HUES6 (cell line): Measurements from ENCODE around the gene EHF.

Experiments
- H3K27ac ChIP-seq: 2 replicates; pipeline ENCODE4 v1.7.0; 2013; ENCODE audit warnings: low read depth, mild to moderate bottlenecking, low read length, inconsistent platforms
- H3K27me3 ChIP-seq: 2 replicates; pipeline ENCODE4 v1.6.1; 2013; ENCODE audit warnings: low read length; ENCODE audit not compliant: control insufficient read depth, insufficient read depth
- H3K36me3 ChIP-seq: 2 replicates; pipeline ENCODE4 v1.6.1; 2013; ENCODE audit warnings: low read length; ENCODE audit not compliant: control insufficient read depth, insufficient read depth
- H3K4me1 ChIP-seq: 2 replicates; pipeline ENCODE4 v1.6.1; 2013; ENCODE audit warnings: low read length; ENCODE audit not compliant: control insufficient read depth, insufficient read depth
- H3K4me3 ChIP-seq: 2 replicates; pipeline ENCODE4 v1.5.1; 2013; ENCODE audit warnings: low read depth, low read length
- H3K9ac ChIP-seq: one replicate; pipeline ENCODE4 v1.6.1; 2013; ENCODE audit warnings: mild to moderate bottlenecking, low read length
- H3K9me3 ChIP-seq: 2 replicates; pipeline ENCODE4 v1.6.1; 2013; ENCODE audit warnings: low read depth, low read length; ENCODE audit not compliant: control insufficient read depth, insufficient read depth

EHF gene

DNA sequence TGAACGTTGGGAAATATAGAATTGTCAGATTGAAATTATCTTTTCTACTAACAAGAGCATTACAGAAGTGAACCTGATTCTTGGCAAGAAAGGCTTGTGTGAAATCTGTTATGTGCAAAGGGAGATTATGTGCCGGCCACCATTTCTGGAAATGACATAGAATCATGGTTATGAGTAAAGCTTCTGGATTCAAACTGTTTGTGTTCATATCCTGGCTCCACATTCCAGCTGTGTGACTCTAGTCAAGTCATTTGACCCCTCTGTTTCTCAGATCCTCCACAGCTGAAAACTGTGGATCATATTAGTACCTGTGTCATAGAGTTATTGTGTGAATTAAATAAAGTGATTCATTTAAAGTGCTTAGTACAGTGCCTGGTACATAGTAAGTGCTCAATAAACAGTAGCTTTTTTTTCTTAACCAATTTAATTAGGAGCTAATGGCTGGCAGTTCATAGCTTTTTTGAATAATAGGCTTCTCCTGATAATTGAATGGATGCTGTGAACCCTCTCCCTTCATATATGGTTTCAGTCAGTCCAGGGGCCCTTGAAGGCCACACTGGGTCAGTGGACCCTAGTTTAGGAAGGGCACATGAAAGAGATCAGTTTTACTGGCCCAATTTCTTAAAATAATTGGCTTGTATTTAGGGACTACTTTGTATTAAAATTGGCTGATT, 34.6 kb downstream of the EHF start:
- Histone ChIP-seq H3K36me3 (no peaks in the 10 kb centered on the region), H3K27ac (no peak overlapping the region), H3K27me3 (no peaks in the 10 kb centered on the region), H3K9ac (no peak overlapping the region), H3K9me3 (no peaks in the 10 kb centered on the region), H3K4me3 (no peak overlapping the region), H3K4me1 (peaks cover 26% of the 10 kb centered on the region)

GRCh38 chr11:34656062-34656720, 35.3 kb downstream of the EHF start:
- H3K9me3 ChIP-seq, result no peaks in the 10 kb centered on the region
- no peaks in the 10 kb centered on the region for H3K36me3 ChIP-seq
- no peak overlapping the region for H3K4me3 ChIP-seq
- no peak overlapping the region for H3K27ac ChIP-seq
- H3K4me1 ChIP-seq, result peaks cover 26% of the 10 kb centered on the region
- no peak overlapping the region for H3K9ac ChIP-seq
- H3K27me3 ChIP-seq, result no peaks in the 10 kb centered on the region

GRCh38 chr11:34658071-34659015, 37.5 kb downstream of the EHF start:
- Histone ChIP-seq H3K4me1 (peaks cover 19% of the 10 kb centered on the region), H3K4me3 (no peak overlapping the region), H3K27me3 (no peaks in the 10 kb centered on the region), H3K36me3 (no peaks in the 10 kb centered on the region), H3K9me3 (no peaks in the 10 kb centered on the region), H3K27ac (no peak overlapping the region), H3K9ac (no peak overlapping the region)

DNA sequence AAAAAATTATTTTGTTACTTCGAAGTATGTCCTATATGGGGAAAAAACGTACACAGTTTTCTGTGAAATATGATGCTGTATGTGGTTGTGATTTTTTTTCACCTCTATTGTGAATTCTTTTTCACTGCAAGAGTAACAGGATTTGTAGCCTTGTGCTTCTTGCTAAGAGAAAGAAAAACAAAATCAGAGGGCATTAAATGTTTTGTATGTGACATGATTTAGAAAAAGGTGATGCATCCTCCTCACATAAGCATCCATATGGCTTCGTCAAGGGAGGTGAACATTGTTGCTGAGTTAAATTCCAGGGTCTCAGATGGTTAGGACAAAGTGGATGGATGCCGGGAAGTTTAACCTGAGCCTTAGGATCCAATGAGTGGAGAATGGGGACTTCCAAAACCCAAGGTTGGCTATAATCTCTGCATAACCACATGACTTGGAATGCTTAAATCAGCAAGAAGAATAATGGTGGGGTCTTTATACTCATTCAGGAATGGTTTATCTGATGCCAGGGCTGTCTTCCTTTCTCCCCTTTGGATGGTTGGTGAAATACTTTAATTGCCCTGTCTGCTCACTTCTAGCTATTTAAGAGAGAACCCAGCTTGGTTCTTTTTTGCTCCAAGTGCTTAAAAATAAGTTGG, 38.3 kb downstream of the EHF start:
- Histone ChIP-seq H3K4me3 (no peak overlapping the region), H3K27me3 (no peaks in the 10 kb centered on the region), H3K27ac (no peak overlapping the region), H3K9ac (no peak overlapping the region), H3K36me3 (no peaks in the 10 kb centered on the region), H3K9me3 (no peaks in the 10 kb centered on the region), H3K4me1 (peaks cover 13% of the 10 kb centered on the region)

DNA sequence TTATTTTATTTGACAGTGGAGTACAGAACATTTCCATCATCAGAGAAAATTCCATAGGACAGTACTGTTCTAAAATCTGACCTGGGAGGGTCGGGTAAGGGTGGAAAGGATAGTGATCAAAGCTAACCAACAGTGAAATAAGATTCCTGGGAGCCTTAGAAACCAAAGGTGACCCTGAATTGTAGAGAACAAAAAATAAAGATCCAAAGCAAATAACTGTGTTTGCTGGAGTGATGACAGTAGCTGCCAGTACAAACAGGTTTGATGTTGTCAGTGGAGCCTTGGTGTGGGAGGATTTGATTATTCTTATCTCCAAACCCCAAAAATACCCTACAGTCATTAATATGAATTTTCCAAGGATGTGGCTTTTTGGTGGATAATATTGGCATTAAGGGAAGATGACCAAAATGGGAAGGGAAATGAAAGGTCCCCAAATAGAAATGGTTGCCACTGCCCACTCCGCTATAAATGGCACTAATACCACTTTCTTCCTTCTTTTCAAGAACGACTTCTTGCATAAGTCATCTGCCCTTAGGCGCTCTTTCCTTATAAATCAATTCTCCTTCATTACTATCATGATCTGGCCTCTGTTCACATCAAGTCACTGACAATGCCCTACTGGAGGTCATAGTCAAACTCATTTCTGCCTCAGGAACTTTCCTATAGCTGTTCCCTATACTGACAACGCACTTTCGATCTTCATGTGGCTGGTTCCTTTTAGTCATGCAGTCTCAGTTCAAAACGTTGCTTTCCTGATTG, 44.4 kb downstream of the EHF start:
- H3K27me3 ChIP-seq, result no peaks in the 10 kb centered on the region
- H3K4me1 ChIP-seq, result no peaks in the 10 kb centered on the region
- H3K4me3 ChIP-seq, result no peak overlapping the region
- no peaks in the 10 kb centered on the region for H3K36me3 ChIP-seq
- H3K27ac ChIP-seq, result no peak overlapping the region
- H3K9ac ChIP-seq, result no peak overlapping the region
- H3K9me3 ChIP-seq, result no peaks in the 10 kb centered on the region

DNA sequence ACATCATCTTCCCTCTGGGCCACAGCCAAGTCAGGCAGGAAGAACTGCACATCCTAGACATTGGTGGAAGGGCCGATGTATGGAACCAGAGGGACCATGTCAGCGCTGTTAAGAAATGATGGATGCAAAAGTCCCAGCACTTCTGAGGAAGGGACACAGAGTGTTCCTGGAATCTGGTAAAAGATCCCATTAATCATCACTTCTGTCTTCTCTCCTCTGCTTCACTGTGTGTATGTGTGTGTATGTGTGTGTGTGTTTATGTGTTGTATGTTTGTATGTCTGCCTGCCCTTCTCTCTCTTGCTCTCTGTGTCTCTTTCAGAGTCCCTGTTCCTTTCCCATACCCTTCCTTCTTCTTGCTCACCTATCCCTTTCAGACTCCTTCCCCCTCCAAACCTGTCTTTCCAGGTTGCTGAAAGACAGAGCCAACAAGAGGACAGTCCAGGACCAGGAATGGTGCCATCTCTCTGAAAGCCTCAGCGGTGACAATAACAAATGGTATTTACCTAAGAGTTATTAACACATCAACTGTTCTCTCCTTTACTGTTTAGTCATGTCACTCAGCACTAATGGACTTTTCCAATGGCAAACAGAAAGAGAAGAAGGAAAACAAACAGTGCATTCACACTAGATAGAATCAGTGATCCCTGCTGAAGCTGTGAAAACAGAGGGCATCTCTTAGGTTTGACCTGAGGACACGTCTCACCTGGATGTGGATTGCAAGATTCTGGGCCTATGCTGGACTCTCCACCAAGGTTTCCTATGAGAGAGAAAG, 47.1 kb downstream of the EHF start:
- Histone ChIP-seq H3K36me3 (no peaks in the 10 kb centered on the region), H3K27ac (no peak overlapping the region), H3K4me3 (no peak overlapping the region), H3K27me3 (no peaks in the 10 kb centered on the region), H3K9me3 (no peaks in the 10 kb centered on the region), H3K9ac (no peak overlapping the region), H3K4me1 (no peaks in the 10 kb centered on the region)

DNA sequence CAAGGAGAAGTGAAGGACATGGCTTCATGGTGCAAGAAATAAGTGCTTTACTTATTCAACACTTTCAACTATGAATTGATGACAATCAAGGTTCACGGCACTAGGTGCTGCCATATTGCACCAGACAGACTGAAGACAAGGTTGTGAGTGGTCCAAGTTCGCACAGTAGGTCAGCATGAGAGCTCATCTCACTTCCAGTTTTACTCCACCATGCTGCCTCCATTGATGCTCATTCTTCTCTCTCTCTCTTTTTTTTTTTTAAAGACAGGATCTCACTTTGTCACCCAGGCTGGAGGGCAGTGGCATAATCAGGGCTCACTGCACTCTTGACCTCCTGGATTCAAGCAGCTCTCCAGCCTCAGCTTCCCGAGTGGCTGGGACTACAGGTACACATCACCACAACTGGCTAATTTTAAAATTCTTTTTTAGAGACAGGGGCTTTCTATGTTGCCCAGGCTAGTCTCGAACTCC, 47.7 kb downstream of the EHF start:
- H3K36me3 ChIP-seq, result no peaks in the 10 kb centered on the region
- no peaks in the 10 kb centered on the region for H3K27me3 ChIP-seq
- no peaks in the 10 kb centered on the region for H3K4me1 ChIP-seq
- H3K9ac ChIP-seq, result no peak overlapping the region
- no peak overlapping the region for H3K4me3 ChIP-seq
- H3K27ac ChIP-seq, result no peak overlapping the region
- no peaks in the 10 kb centered on the region for H3K9me3 ChIP-seq

- Histone ChIP-seq H3K4me1 (no peaks in the 10 kb centered on the region), H3K27ac (no peak overlapping the region), H3K9me3 (no peaks in the 10 kb centered on the region), H3K36me3 (no peaks in the 10 kb centered on the region), H3K27me3 (no peaks in the 10 kb centered on the region), H3K4me3 (no peak overlapping the region), H3K9ac (no peak overlapping the region)
Observed at GRCh38 chr11:34669458-34669857, 48.6 kb downstream of the EHF start.

DNA sequence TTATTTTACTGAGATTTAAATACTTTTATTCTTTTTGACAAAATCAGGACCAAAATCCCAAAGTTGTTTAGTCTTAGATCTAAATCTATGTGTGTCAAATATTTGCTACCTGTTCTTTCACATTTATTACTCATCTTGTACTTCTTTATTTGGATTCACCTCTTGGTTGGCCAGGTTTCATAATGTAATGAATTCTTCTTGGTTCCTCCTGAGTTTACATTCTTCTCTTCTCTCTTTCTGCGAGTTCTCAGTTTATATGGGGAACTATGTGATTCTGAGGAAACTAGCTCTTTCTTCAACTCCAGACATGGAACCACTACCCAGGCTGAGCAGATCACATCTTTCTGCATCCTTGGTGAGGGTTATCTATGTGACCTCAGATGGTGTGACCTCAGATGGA, 50.2 kb downstream of the EHF start:
- Histone ChIP-seq H3K9ac (no peak overlapping the region), H3K9me3 (no peaks in the 10 kb centered on the region)

DNA sequence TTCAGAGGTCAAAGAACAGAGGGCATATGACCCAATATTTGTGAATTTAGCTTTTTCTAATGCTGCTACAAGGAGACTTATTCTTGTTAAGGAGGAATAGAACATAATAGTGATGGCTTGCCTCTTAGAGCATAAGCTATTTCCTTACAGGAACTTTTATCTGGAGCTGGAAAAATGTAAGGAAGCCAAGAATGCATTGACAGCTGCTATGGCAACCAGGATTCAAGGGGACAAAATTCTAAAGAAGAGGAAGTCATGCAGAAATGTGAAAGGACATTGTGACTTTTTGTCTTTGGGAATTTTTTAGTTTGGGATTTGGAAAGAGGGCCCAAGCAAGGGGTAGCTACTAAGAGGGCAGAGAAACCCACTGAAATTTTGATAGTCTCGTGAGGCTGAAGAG, 51.1 kb downstream of the EHF start:
- Histone ChIP-seq H3K4me1 (no peaks in the 10 kb centered on the region), H3K9ac (no peak overlapping the region), H3K9me3 (no peaks in the 10 kb centered on the region), H3K4me3 (no peak overlapping the region), H3K27ac (no peak overlapping the region), H3K36me3 (no peaks in the 10 kb centered on the region), H3K27me3 (no peaks in the 10 kb centered on the region)

More for the DNA sequence above, 50.2 kb downstream of the EHF start:
- Histone ChIP-seq H3K27me3 (no peaks in the 10 kb centered on the region), H3K4me3 (no peak overlapping the region), H3K36me3 (no peaks in the 10 kb centered on the region), H3K4me1 (no peaks in the 10 kb centered on the region), H3K27ac (no peak overlapping the region)
